Measurements from ENCODE around the gene TMEM178B. TPM values are rescaled to one million over a fixed set of nuclear protein-coding genes. Genes with fewer than 3 reads are reported as not detected.

TMEM178B gene
- polyA plus RNA-seq, 1 of the 3 experiments (the other 2 are of a cell fraction), result 0.20 TPM

- TF ChIP-seq IRF3 (IDR thresholded peaks at IDR 0.05; ENCODE audit: low read depth, low read length), result no peak
- no peak for TF ChIP-seq SMC3 (IDR thresholded peaks at IDR 0.05; ENCODE audit: low read depth, low read length)
- peak; percentile 65 for TF ChIP-seq MAX (IDR thresholded peaks at IDR 0.05; ENCODE audit: low read depth)
- no peak for TF ChIP-seq MEF2A (IDR thresholded peaks at IDR 0.05; ENCODE audit: borderline replicate concordance, low read depth)
- no peak for TF ChIP-seq GABPA (IDR thresholded peaks at IDR 0.05; ENCODE audit: low read depth)
- no peak for TF ChIP-seq YY1 (IDR thresholded peaks at IDR 0.05; ENCODE audit: low read depth)
- TF ChIP-seq TAF1 (IDR thresholded peaks at IDR 0.05; ENCODE audit: borderline replicate concordance, low read depth, low read length), result peak; percentile 33; the same call in 1 of the 2 replicates
- no peak for TF ChIP-seq RXRA (IDR thresholded peaks at IDR 0.05; ENCODE audit: borderline replicate concordance, low read depth)
- no peak for TF ChIP-seq POLR2AphosphoS5 (IDR thresholded peaks at IDR 0.05; ENCODE audit: low read depth, low read length)
- no peak for TF ChIP-seq CHD2 (IDR thresholded peaks at IDR 0.05; ENCODE audit: low read length, partially characterized antibody)
Observed at GRCh38 chr7:141072548-141073172, 1.2 kb upstream of the TMEM178B start (continued).

- DNase-seq, result peak; percentile 83
- ChIA-PET CTCF (interaction anchor here (0.5 to 9.1 kb wide), 11 partner anchors 57 to 1700 kb away, joined by 3 to 165 read pairs (median 4); partner anchors contain the start of genes AGK and MRPS33), POLR2A (interaction anchor here (0.8 to 2.6 kb wide), 6 partner anchors 11 to 665 kb away, joined by 3 to 9 read pairs (median 4); partner anchors contain the start of genes MRPS33 and SSBP1)
- no peaks in the 10 kb centered on the region for H3F3A ChIP-seq (replicated peaks; ENCODE audit: insufficient read depth)
- no peaks in the 10 kb centered on the region for H3K9me3 ChIP-seq
- no peaks in the 10 kb centered on the region for H4K20me1 ChIP-seq (ENCODE audit: insufficient read depth)
- peak overlapping the region in 1 of 2 experiments; percentile 50; a peak in 1 of 4 replicates for H3K27ac ChIP-seq (ENCODE audit: low read depth in 2 of 2, low read length in 1 of 2)
- H3K4me3 ChIP-seq (ENCODE audit: low read depth in 2 of 2, low read length in 1 of 2), result peak overlapping the region; percentile 63 to 64
- no peak overlapping the region for H3K9ac ChIP-seq
- TF ChIP-seq SIN3A (IDR thresholded peaks at IDR 0.05; ENCODE audit: borderline replicate concordance, low read depth, low read length) (peak; percentile 29; the same call in 1 of the 2 replicates), MAX (IDR thresholded peaks at IDR 0.05; ENCODE audit: low read depth) (peak; percentile 31; the same call in 1 of the 2 replicates), REST (IDR thresholded peaks at IDR 0.05; ENCODE audit: low read depth, low read length) (peak; percentile 95), IRF3 (IDR thresholded peaks at IDR 0.05; ENCODE audit: low read depth, low read length) (no peak), NFIC (IDR thresholded peaks at IDR 0.05; ENCODE audit: borderline replicate concordance) (no peak), MEF2A (IDR thresholded peaks at IDR 0.05; ENCODE audit: borderline replicate concordance, low read depth) (no peak), RCOR1 (IDR thresholded peaks at IDR 0.05; ENCODE audit: low read length) (0 out of 2 replicates have a peak, but pooled peaks have one; percentile 29), TEAD4 (IDR thresholded peaks at IDR 0.05; ENCODE audit: borderline replicate concordance, insufficient read depth) (no peak), CTCF (IDR thresholded peaks at IDR 0.05) (no peak), MXI1 (IDR thresholded peaks at IDR 0.05; ENCODE audit: low read depth, low read length) (peak; percentile 13; the same call in 1 of the 2 replicates)
- H3K4me1 ChIP-seq (ENCODE audit: control insufficient read depth in 1 of 2, insufficient read depth in 2 of 2, low read depth in 1 of 2, low read length in 1 of 2), result peaks cover 4 to 28% of the 10 kb centered on the region in 2 experiments; a peak in 2 of 4 replicates
- WGBS (ENCODE audit: low lambda C conversion rate), result 6% methylated on average over 21 of the region's 60 CpGs
- H2AFZ ChIP-seq (ENCODE audit: low read depth), result peak overlapping the region; percentile 36; the same call in 1 of the 2 replicates
- peak overlapping the region; percentile 94 for H3K4me2 ChIP-seq
- peaks cover 38% of the 10 kb centered on the region for H3K27me3 ChIP-seq (ENCODE audit: insufficient read depth)
- no peaks in the 10 kb centered on the region for H3K79me2 ChIP-seq (ENCODE audit: insufficient read depth)
- H3K9me2 ChIP-seq, result no peaks in the 10 kb centered on the region
- H3K36me3 ChIP-seq (replicated peaks in 1 of 2; ENCODE audit: control insufficient read depth in 1 of 2, insufficient read depth in 2 of 2, low read length in 1 of 2), result no peaks in the 10 kb centered on the region
Observed at GRCh38 chr7:141073173-141073640, 657 bp upstream of the TMEM178B start.

All from SK-N-SH (cell line).